Jurkat, Clone E6-1 (cell line): ENCODE data around the gene DOK1. TPM values are rescaled to one million over a fixed set of nuclear protein-coding genes. Genes with fewer than 3 reads are reported as not detected.

Experiments
- DNase-seq: peaks from one replicate; pipeline ENCODE4 v3.0.0-alpha.2; 2011; ENCODE audit warnings: low read depth, low spot score
- H3K4me3 ChIP-seq: 2 replicates; pipeline ENCODE4 v1.5.1; 2011; ENCODE audit warnings: mild to moderate bottlenecking, low read length, control low read depth, moderate library complexity
- polyA plus RNA-seq: library from polyadenylated mRNA; unstranded; fragments of >200 nt; gene quantifications from one replicate; pipeline ENCODE4 v1.2.1, GENCODE V29; 2012; ENCODE audit warnings: missing spikeins; ENCODE audit not compliant: insufficient read length, insufficient read depth

DOK1 gene
- polyA plus RNA-seq: 20.3 TPM

GRCh38 chr2:74553892-74554819, at the start of gene DOK1, which contains the start of gene LOXL3:
Gene DOK1, plus strand, starts transcription at chr2:74554720. Its CDS starts 35 bp downstream, at chr2:74554755.
Gene LOXL3, minus strand, starts transcription at chr2:74553942. Its CDS starts 1,308 bp downstream, at chr2:74552634.
- DNase-seq: peak; percentile 49
- peak within 1 kb of the TSS; percentile 94 for H3K4me3 ChIP-seq

DNA sequence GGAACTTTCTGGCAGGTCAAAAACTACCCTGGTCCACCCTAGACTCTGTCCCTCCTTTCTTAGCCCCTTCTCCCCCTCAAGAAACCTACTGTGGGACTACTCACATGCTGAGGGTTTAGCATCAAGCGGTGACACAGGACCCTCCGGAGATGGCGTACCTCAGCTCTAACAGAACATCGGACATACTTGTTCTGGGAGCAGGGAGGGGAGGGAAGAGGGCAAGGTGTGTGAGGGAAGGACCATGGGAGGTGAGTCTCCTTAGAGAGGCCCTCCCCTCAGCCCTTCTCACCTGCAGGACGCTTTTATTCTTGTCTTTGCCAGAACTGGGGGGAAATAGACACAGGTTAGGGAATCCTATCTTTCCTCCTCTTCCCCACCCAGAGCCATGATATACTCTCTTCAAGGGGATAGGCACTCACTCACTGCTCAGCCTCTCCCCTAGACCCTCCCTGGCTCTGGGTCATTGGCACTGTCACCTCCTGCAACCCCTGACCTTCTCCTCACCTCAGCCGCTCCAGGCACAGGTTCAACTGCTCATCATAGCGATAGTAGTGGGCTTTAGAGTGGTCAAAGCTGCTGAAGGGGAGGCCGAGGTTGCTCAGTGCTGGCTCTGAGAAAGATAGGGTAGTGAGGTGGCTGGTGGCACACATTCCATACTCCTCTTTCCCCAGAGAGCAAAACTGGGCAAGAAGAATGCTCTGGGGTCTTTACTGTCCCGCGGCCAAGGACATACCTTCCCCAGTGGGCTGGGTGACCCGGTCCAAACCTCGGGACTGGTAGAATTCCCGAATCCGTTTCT, 48.9 kb upstream of the DOK1 start:
- DNase-seq: no peak

GRCh38 chr2:74507145-74507925, 47.2 kb upstream of the DOK1 start, which contains the start of gene PCGF1:
Gene PCGF1, minus strand, starts transcription at chr2:74507695. Its CDS starts 27 bp downstream, at chr2:74507668.
- peak within 1 kb of the TSS; percentile 90 for H3K4me3 ChIP-seq
- peak; percentile 98 for DNase-seq

More for the DNA sequence above, 48.9 kb upstream of the DOK1 start:
- H3K4me3 ChIP-seq: no peak overlapping the region

- no peak for DNase-seq
Measured at GRCh38 chr2:74507926-74508520, 46.5 kb upstream of the DOK1 start.

GRCh38 chr2:74510272-74510671, 44.2 kb upstream of the DOK1 start:
- no peak overlapping the region for H3K4me3 ChIP-seq
- DNase-seq: no peak

More at GRCh38 chr2:74507926-74508520, 46.5 kb upstream of the DOK1 start:
- peak overlapping the region; percentile 90 for H3K4me3 ChIP-seq

DNA sequence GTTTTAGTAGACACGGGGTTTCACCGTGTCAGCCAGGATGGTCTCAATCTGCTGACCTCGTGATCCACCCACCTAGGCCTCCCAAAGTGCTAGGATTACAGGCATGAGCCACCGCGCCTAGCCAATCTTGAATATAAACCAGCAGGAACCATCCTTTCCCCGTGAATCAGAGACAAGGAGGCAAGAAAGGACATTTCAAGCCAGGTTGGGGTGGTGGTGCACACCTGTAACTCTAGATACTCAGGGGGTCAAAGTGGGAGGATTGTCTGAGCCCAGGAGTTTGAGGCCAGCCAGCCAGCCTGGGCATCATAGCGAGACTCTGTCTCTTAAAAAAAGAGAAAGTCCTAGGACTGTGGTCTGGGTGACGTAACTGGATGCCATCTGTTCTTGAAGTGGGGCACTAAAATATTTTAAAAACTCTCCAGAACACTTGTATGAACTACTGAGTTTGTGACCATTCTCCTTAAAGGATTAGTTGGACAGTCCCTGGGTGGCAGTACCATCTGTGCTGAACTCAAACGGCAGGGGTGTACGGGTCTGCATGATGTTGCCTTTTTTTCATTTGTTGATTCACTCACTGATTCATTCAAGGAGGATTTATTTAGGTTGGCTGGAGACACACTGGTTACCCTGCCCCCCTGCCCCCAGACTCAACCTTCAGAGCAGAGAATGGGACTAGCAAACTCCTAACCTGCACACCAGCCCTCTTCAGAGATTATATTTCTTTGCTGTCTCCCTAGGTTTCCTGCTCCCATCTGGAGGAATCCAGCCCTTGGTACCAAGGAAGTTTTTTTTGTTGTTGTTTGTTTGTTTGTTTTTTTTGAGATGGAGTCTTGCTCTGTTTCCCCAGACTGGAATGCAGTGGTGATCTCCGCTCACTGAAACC, 43.2 kb upstream of the DOK1 start:
- no peak for DNase-seq
- no peak overlapping the region for H3K4me3 ChIP-seq

DNA sequence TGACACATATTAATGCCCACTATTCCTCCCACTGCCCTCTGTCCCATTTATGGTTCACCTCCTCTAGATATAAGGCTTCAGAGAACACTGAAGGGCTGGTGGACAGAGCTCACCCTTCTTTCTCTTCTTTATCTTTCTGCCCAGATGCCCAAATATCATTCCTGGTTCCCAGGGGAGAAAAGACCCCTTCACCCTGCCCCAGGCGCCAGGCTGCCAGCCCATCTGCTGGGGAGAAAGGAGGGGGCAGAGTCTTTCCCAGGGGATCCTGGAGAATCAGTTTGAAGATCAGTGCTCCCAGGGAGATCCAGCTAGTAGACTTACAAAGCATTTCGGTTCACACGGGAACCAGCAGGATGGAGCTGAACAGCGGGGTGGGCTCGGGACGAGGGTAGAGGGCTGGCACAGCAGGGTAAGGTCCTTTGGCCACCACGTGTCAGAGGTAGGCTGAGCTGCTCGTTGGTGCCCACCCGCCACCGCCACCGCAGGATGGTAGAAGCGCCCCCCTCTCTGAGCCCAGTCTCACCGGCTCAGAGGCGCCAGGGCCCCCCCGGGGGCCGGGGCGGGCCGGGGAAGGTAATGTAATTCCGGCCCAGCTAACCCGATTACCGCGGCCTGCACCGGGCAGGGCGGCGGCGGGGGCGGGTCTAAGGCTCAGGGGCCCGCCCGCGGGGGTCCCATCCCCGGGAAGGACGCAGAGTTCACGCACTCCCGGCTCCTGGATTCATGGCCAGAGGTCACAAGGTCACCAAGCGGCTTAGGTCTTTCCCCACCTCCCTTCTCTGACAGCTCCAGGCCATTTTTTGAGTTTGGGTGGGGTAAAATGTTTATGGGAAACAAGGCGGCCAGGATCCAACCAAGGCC, 41.5 kb upstream of the DOK1 start:
- DNase-seq: no peak
- H3K4me3 ChIP-seq: peak overlapping the region; percentile 60

DNA sequence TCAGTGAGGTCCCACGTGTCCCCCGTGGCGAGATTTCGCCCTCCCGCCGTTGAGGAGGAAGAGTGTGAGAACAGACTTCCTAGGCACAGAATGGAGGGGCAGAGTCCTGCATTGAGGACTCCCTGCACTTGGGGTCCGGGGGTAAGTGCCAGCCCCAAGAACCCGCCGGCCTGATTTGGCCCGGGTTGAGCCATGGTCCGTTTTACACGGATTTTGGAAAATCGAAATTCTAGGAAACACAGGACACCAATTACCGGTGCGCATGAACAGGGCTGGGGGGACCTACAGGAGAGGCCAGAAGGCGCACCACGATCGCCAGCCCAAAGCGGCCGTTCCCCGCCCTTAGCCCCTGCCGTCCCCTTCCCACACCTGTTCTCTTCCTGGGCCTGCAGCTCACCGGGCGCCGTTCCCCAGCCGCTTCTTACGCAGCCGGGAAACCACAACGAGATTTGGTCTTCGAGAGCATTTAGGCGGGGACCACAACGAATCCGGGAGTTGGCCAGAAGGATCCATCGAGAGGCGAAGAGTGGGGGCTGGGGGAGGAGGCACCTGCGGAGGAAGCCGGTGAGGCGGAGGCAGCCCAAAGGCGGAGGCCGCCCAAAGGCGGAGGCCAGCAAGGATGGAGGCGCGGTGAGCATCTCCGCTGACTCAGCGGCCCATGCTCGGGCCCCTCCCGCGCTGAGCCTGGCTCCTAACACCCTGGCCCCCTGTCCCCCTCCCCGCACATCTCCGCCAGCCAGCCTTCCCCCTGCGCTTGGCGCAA, 40.7 kb upstream of the DOK1 start:
- H3K4me3 ChIP-seq: peak overlapping the region; percentile 60
- peak; percentile 79 for DNase-seq

DNA sequence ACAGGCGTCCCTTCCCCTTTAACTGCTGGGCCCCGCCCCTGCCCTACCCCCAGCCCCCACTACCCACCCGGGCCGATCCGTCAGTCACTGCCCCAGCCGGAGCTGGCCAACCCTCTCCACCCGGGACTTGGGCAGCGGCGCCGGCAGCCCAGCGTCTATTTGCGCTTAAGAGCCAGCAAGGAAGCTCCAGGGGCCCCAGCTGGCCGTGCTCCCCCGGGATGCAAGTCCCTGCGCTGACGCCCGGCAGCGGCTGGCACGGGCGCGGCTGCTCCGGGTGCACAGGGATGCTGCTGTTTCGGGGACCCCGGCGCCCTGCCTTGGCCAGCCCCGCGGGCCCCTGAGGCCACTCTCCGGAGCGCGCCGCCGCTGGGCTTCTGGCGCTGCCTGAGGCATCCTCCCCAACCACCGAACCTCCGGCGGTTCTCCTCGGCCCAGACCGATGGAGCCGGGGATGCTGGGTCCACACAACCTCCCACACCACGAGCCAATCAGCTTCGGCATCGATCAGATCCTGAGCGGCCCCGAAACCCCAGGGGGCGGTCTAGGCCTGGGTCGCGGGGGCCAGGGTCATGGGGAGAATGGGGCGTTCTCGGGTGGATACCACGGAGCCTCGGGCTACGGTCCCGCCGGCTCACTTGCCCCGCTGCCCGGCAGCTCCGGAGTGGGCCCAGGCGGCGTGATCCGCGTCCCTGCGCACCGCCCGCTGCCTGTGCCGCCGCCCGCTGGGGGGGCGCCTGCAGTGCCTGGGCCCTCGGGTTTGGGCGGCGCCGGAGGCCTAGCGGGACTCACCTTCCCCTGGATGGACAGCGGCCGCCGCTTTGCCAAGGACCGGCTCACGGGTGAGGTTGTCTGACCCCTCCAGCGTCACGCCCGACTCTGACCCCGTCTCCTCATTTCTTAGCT, 39.9 kb upstream of the DOK1 start, which contains the start of gene TLX2:
Gene TLX2, plus strand, starts transcription at position 83 of the 903 bp plus-strand sequence. Its CDS starts 357 bp downstream, at position 440.
- peak within 1 kb of the TSS; percentile 60 for H3K4me3 ChIP-seq
- DNase-seq: no peak

- no peak overlapping the region for H3K4me3 ChIP-seq
- no peak for DNase-seq
Measured at GRCh38 chr2:74515271-74515980, 39.1 kb upstream of the DOK1 start.

GRCh38 chr2:74515981-74516633, 38.4 kb upstream of the DOK1 start:
- no peak overlapping the region for H3K4me3 ChIP-seq
- no peak for DNase-seq

DNA sequence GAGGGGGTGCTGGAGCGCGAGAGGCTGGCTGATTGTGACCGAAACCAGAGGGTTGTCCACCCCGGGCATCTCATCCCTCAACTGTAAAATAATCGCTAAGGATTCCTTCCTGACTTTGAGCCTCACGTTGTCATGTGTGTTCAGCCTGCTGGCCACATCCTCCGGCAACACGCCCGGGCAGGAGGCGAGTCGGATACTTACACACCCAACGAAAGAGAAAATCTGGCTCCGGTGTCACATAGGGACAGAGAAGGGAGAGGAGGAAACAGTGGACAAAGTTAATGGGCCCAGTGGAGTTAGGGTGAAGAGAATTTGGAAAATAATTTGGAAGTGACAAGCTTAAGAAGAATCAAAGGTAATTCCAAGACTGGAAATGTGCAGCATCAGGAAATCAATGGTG, 37.9 kb upstream of the DOK1 start:
- no peak overlapping the region for H3K4me3 ChIP-seq
- DNase-seq: no peak

GRCh38 chr2:74522516-74522915, 32.0 kb upstream of the DOK1 start:
- no peak for DNase-seq
- H3K4me3 ChIP-seq: no peak overlapping the region

- no peak overlapping the region for H3K4me3 ChIP-seq
- no peak for DNase-seq
Measured at GRCh38 chr2:74524005-74524404, 30.5 kb upstream of the DOK1 start.
